ENCODE results near the gene TUFT1. TPM values are rescaled to one million over a fixed set of nuclear protein-coding genes. Genes with fewer than 3 reads are reported as not detected.

Gene TUFT1
- total and polyA plus RNA-seq, 7 experiments from 2014 or later, result 0.92 to 4.8 (median 3.1) TPM

GRCh38 chr1:151524736-151525135 lies 15.4 kb upstream of the TUFT1 start:
- Histone ChIP-seq H3K4me3 (ENCODE audit: low read length) (no peak overlapping the region), H3K9me3 (ENCODE audit: control insufficient read depth in 2 of 3, low read length in 3 of 3) (no peaks in the 10 kb centered on the region), H3K27me3 (ENCODE audit: control insufficient read depth in 2 of 2, insufficient read depth in 2 of 2, low read length in 2 of 2) (no peaks in the 10 kb centered on the region), H3K27ac (ENCODE audit: low read depth, low read length) (no peak overlapping the region), H3K36me3 (ENCODE audit: control insufficient read depth in 2 of 3, insufficient read depth in 3 of 3, low read length in 3 of 3) (no peaks in the 10 kb centered on the region), H3K4me1 (ENCODE audit: control insufficient read depth in 2 of 2, insufficient read depth in 2 of 2, low read length in 2 of 2) (no peaks in the 10 kb centered on the region)
- POLR2A ChIA-PET, result no interaction called here
- Mint-ChIP-seq H3K27me3 (peaks cover 0 to 5% (median 0%) of the 10 kb centered on the region in 5 donors), H3K4me1 (peaks cover 0 to 4% (median 0%) of the 10 kb centered on the region in 7 donors), H3K27ac (no peak overlapping the region), H3K9me3 (no peaks in the 10 kb centered on the region), H3K36me3 (no peaks in the 10 kb centered on the region), H3K4me3 (no peak overlapping the region)
- intact Hi-C loops (cut with micrococcal nuclease), result no loop called here
- CTCF ChIA-PET, result no interaction called here
- no peak for ATAC-seq
- DNase-seq, result no peak

DNA sequence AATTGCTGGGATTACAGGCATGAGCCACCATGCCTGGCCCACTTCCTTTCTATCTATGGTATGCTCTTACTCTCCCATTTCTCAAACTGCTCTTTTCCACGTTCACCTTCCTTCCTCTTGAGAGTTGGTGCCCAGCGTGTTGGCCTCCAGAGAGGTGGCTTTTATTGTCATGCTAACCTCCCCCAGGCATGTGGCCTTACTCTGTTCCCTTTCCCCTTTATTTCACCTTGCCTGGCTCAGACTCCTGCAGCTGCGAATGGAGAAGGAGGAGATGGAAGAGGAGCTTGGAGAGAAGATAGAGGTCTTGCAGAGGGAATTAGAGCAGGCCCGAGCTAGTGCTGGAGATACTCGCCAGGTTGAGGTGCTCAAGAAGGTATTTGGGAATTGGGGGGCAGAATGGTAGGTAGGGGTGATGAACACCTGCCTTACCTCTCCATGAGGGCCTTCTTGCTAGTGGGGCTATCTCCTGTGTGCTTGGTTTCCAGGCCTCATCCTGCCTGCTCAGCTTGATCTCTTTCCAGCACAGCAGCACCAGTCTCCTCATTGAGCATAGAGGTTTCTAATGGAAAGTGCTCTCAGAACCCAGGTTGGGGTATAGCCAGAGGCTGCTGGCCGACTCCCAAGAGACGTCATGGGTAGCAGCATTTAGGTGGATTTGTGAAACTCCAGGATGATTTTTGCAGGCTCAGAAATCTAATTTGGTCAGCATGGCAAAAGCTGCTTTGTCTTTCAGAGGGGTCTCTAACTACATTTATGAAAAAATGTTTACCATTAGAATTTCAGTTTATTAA lies 13.2 kb upstream of the TUFT1 start:
- no peaks in the 10 kb centered on the region for H3K9me3 ChIP-seq (ENCODE audit: control insufficient read depth in 2 of 3, low read length in 3 of 3)
- no peaks in the 10 kb centered on the region for H3K4me1 ChIP-seq (ENCODE audit: control insufficient read depth in 2 of 2, insufficient read depth in 2 of 2, low read length in 2 of 2)
- no peaks in the 10 kb centered on the region for H3K4me1 Mint-ChIP-seq
- ChIA-PET CTCF (interaction anchor here (0.6 kb wide), 1 partner anchor 144 kb away, joined by 3 read pairs; no protein-coding TSS in a partner anchor), POLR2A (no interaction called here)
- H3K9me3 Mint-ChIP-seq, result no peaks in the 10 kb centered on the region
- H3K27ac Mint-ChIP-seq, result no peak overlapping the region
- ATAC-seq, result no peak
- intact Hi-C loops (cut with micrococcal nuclease), result no loop called here
- H3K36me3 ChIP-seq (ENCODE audit: control insufficient read depth in 2 of 3, insufficient read depth in 3 of 3, low read length in 3 of 3), result no peaks in the 10 kb centered on the region
- no peaks in the 10 kb centered on the region for H3K36me3 Mint-ChIP-seq
- no peak overlapping the region for H3K27ac ChIP-seq (ENCODE audit: low read depth, low read length)
- H3K27me3 ChIP-seq (ENCODE audit: control insufficient read depth in 2 of 2, insufficient read depth in 2 of 2, low read length in 2 of 2), result no peaks in the 10 kb centered on the region
- no peak overlapping the region for H3K4me3 Mint-ChIP-seq
- H3K4me3 ChIP-seq (ENCODE audit: low read length), result no peak overlapping the region
- H3K27me3 Mint-ChIP-seq, result peaks cover 0 to 2% (median 0%) of the 10 kb centered on the region in 5 donors
- DNase-seq, result no peak

DNA sequence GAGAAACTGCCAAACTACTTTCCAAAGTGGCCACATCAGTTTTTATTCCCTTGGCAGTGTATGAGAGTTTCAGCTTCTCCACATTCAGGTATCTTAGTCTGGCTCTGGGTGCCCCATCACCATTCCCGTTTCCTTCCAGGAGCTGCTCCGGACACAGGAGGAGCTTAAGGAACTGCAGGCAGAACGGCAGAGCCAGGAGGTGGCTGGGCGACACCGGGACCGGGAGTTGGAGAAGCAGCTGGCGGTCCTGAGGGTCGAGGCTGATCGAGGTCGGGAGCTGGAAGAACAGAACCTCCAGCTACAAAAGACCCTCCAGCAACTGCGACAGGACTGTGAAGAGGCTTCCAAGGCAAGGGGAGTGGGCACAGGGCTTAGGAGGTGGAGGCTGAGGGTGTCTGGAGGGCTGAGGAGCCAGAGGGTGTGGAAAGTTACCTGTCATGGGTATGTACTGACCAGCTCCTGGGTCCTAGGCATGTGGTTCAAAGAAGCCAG lies 10.9 kb upstream of the TUFT1 start:
- H3K9me3 Mint-ChIP-seq, result no peaks in the 10 kb centered on the region
- no peak overlapping the region for H3K27ac Mint-ChIP-seq
- H3K9me3 ChIP-seq (ENCODE audit: control insufficient read depth in 2 of 3, low read length in 3 of 3), result no peaks in the 10 kb centered on the region
- no peaks in the 10 kb centered on the region for H3K36me3 ChIP-seq (ENCODE audit: control insufficient read depth in 2 of 3, insufficient read depth in 3 of 3, low read length in 3 of 3)
- ChIA-PET CTCF (interaction anchor here (0.6 to 0.9 kb wide), 2 partner anchors 75 to 423 kb away, joined by 3 read pairs; no protein-coding TSS in a partner anchor), POLR2A (no interaction called here)
- no peaks in the 10 kb centered on the region for H3K4me1 ChIP-seq (ENCODE audit: control insufficient read depth in 2 of 2, insufficient read depth in 2 of 2, low read length in 2 of 2)
- H3K27ac ChIP-seq (ENCODE audit: low read depth, low read length), result no peak overlapping the region
- no peaks in the 10 kb centered on the region for H3K36me3 Mint-ChIP-seq
- H3K27me3 Mint-ChIP-seq, result no peaks in the 10 kb centered on the region
- H3K4me3 ChIP-seq (ENCODE audit: low read length), result no peak overlapping the region
- no peaks in the 10 kb centered on the region for H3K4me1 Mint-ChIP-seq
- ATAC-seq (no peak), DNase-seq (no peak)
- intact Hi-C loops (cut with micrococcal nuclease), result no loop called here
- no peaks in the 10 kb centered on the region for H3K27me3 ChIP-seq (ENCODE audit: control insufficient read depth in 2 of 2, insufficient read depth in 2 of 2, low read length in 2 of 2)
- no peak overlapping the region for H3K4me3 Mint-ChIP-seq

GRCh38 chr1:151529781-151530180 lies 10.3 kb upstream of the TUFT1 start:
- Mint-ChIP-seq H3K4me3 (no peak overlapping the region), H3K4me1 (no peaks in the 10 kb centered on the region), H3K9me3 (no peaks in the 10 kb centered on the region), H3K36me3 (no peaks in the 10 kb centered on the region), H3K27me3 (peaks cover 0 to 2% (median 0%) of the 10 kb centered on the region in 5 donors), H3K27ac (no peak overlapping the region)
- intact Hi-C loops (cut with micrococcal nuclease), result no loop called here
- H3K9me3 ChIP-seq (ENCODE audit: control insufficient read depth in 2 of 3, low read length in 3 of 3), result no peaks in the 10 kb centered on the region
- ChIA-PET POLR2A (interaction anchor here (0.6 to 0.7 kb wide), 2 partner anchors 10 to 85 kb away, joined by 3 read pairs; no protein-coding TSS in a partner anchor), CTCF (interaction anchor here (0.6 to 0.9 kb wide), 2 partner anchors 74 to 422 kb away, joined by 3 read pairs; no protein-coding TSS in a partner anchor)
- no peak for ATAC-seq
- H3K27ac ChIP-seq (ENCODE audit: low read depth, low read length), result no peak overlapping the region
- no peak for DNase-seq
- no peaks in the 10 kb centered on the region for H3K4me1 ChIP-seq (ENCODE audit: control insufficient read depth in 2 of 2, insufficient read depth in 2 of 2, low read length in 2 of 2)
- H3K36me3 ChIP-seq (ENCODE audit: control insufficient read depth in 2 of 3, insufficient read depth in 3 of 3, low read length in 3 of 3), result no peaks in the 10 kb centered on the region
- no peak overlapping the region for H3K4me3 ChIP-seq (ENCODE audit: low read length)
- no peaks in the 10 kb centered on the region for H3K27me3 ChIP-seq (ENCODE audit: control insufficient read depth in 2 of 2, insufficient read depth in 2 of 2, low read length in 2 of 2)

- no peaks in the 10 kb centered on the region for H3K27me3 ChIP-seq (ENCODE audit: control insufficient read depth in 2 of 2, insufficient read depth in 2 of 2, low read length in 2 of 2)
- ATAC-seq (no peak), DNase-seq (no peak)
- intact Hi-C loops (cut with micrococcal nuclease), result no loop called here
- ChIA-PET CTCF (no interaction called here), POLR2A (interaction anchor here (0.6 to 0.7 kb wide), 2 partner anchors 9 to 86 kb away, joined by 3 read pairs; no protein-coding TSS in a partner anchor)
- H3K27ac ChIP-seq (ENCODE audit: low read depth, low read length), result no peak overlapping the region
- H3K4me1 ChIP-seq (ENCODE audit: control insufficient read depth in 2 of 2, insufficient read depth in 2 of 2, low read length in 2 of 2), result no peaks in the 10 kb centered on the region
- no peaks in the 10 kb centered on the region for H3K4me1 Mint-ChIP-seq
- H3K27me3 Mint-ChIP-seq, result peaks cover 0 to 2% (median 0%) of the 10 kb centered on the region in 5 donors
- H3K9me3 ChIP-seq (ENCODE audit: control insufficient read depth in 2 of 3, low read length in 3 of 3), result no peaks in the 10 kb centered on the region
- H3K9me3 Mint-ChIP-seq, result no peaks in the 10 kb centered on the region
- H3K27ac Mint-ChIP-seq, result no peak overlapping the region
- no peak overlapping the region for H3K4me3 Mint-ChIP-seq
- no peaks in the 10 kb centered on the region for H3K36me3 ChIP-seq (ENCODE audit: control insufficient read depth in 2 of 3, insufficient read depth in 3 of 3, low read length in 3 of 3)
- no peaks in the 10 kb centered on the region for H3K36me3 Mint-ChIP-seq
- no peak overlapping the region for H3K4me3 ChIP-seq (ENCODE audit: low read length)
Observed at GRCh38 chr1:151530461-151530860, 9.6 kb upstream of the TUFT1 start.

DNA sequence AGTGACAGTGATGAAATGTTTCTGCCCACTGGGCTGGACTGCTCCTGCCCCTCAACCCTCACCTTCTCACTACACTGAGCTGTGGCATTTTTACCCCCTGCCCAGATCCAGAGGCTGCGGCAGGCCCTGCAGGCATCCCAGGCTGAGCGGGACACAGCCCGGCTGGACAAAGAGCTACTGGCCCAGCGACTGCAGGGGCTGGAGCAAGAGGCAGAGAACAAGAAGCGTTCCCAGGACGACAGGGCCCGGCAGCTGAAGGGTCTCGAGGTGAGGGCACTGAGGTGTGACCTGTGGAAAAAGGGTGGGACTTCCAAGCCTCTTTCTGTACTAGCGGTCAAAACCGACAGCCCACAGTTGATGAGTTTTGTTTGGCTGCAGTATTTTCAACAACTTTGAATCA lies 6.2 kb upstream of the TUFT1 start:
- Mint-ChIP-seq H3K27me3 (peaks cover 0 to 4% (median 0%) of the 10 kb centered on the region in 5 donors), H3K4me3 (no peak overlapping the region), H3K36me3 (no peaks in the 10 kb centered on the region), H3K4me1 (peaks cover 0 to 3% (median 0%) of the 10 kb centered on the region in 7 donors), H3K9me3 (no peaks in the 10 kb centered on the region), H3K27ac (no peak overlapping the region)
- intact Hi-C loops (cut with micrococcal nuclease), result loop anchor here (1.0 to 2.0 kb wide), 5 partner anchors 22 to 303 kb away; no protein-coding TSS in a partner anchor
- Histone ChIP-seq H3K27ac (ENCODE audit: low read depth, low read length) (no peak overlapping the region), H3K27me3 (ENCODE audit: control insufficient read depth in 2 of 2, insufficient read depth in 2 of 2, low read length in 2 of 2) (no peaks in the 10 kb centered on the region), H3K36me3 (ENCODE audit: control insufficient read depth in 2 of 3, insufficient read depth in 3 of 3, low read length in 3 of 3) (no peaks in the 10 kb centered on the region), H3K4me1 (ENCODE audit: control insufficient read depth in 2 of 2, insufficient read depth in 2 of 2, low read length in 2 of 2) (no peaks in the 10 kb centered on the region), H3K4me3 (ENCODE audit: low read length) (no peak overlapping the region), H3K9me3 (ENCODE audit: control insufficient read depth in 2 of 3, low read length in 3 of 3) (no peaks in the 10 kb centered on the region)
- ATAC-seq (no peak), DNase-seq (no peak)
- CTCF ChIA-PET, result interaction anchor here (1.4 kb wide), 1 partner anchor 201 kb away, joined by 3 read pairs; no protein-coding TSS in a partner anchor
- POLR2A ChIA-PET, result no interaction called here

Data from naive thymus-derived CD4-positive, alpha-beta T cell (primary cell).